Measurements from ENCODE around the gene PROX2. TPM values are rescaled to one million over a fixed set of nuclear protein-coding genes. Genes with fewer than 3 reads are reported as not detected.

Gene PROX2
- total and polyA plus RNA-seq, 9 of the 15 experiments (the other 6 are each of a cell fraction or from before 2014, with no cell fraction given): not detected

- TF ChIP-seq TEAD4 (IDR thresholded peaks at IDR 0.05; ENCODE audit: low read length): peak; percentile 83
- no peak for TF ChIP-seq TEAD4 (CRISPR knock-in tag; IDR thresholded peaks at IDR 0.05; ENCODE audit: borderline replicate concordance)
- no peak for TF ChIP-seq ARID4B (CRISPR knock-in tag; IDR thresholded peaks at IDR 0.05)
- TF ChIP-seq CBFA2T2 (conservative IDR thresholded peaks at IDR 0.05): peak; percentile 84
- 0 out of 2 replicates have a peak, but pooled peaks have one; percentile 14 for TF ChIP-seq FOXM1 (IDR thresholded peaks at IDR 0.05; ENCODE audit: low read depth)
- TF ChIP-seq FOXM1 (CRISPR knock-in tag; IDR thresholded peaks at IDR 0.05; ENCODE audit: low read depth): no peak
- TF ChIP-seq CBX8 (IDR thresholded peaks at IDR 0.05; ENCODE audit: borderline replicate concordance, extremely low read depth, low read depth, low read length, poor library complexity, severe bottlenecking): no peak
- TF ChIP-seq PKNOX1 (IDR thresholded peaks at IDR 0.05): peak; percentile 87
- TF ChIP-seq NUFIP1 (IDR thresholded peaks at IDR 0.05; ENCODE audit: partially characterized antibody): no peak
- TF ChIP-seq L3MBTL2 (IDR thresholded peaks at IDR 0.05): 0 out of 2 replicates have a peak, but pooled peaks have one; percentile 17
- TF ChIP-seq ZNF316 (IDR thresholded peaks at IDR 0.05): peak; percentile 84
- peak; percentile 58; the same call in 1 of the 2 replicates for TF ChIP-seq MYC (IDR thresholded peaks at IDR 0.05; ENCODE audit: low read depth, low read length)
- TF ChIP-seq MYC (CRISPR knock-in tag; IDR thresholded peaks at IDR 0.05; ENCODE audit: borderline replicate concordance, low read depth): no peak
- TF ChIP-seq, protein P1, sequence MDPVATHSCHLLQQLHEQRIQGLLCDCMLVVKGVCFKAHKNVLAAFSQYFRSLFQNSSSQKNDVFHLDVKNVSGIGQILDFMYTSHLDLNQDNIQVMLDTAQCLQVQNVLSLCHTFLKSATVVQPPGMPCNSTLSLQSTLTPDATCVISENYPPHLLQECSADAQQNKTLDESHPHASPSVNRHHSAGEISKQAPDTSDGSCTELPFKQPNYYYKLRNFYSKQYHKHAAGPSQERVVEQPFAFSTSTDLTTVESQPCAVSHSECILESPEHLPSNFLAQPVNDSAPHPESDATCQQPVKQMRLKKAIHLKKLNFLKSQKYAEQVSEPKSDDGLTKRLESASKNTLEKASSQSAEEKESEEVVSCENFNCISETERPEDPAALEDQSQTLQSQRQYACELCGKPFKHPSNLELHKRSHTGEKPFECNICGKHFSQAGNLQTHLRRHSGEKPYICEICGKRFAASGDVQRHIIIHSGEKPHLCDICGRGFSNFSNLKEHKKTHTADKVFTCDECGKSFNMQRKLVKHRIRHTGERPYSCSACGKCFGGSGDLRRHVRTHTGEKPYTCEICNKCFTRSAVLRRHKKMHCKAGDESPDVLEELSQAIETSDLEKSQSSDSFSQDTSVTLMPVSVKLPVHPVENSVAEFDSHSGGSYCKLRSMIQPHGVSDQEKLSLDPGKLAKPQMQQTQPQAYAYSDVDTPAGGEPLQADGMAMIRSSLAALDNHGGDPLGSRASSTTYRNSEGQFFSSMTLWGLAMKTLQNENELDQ (CRISPR knock-in tag; IDR thresholded peaks at IDR 0.05; ENCODE audit: borderline replicate concordance): no peak
- TF ChIP-seq MTA1 (IDR thresholded peaks at IDR 0.05; ENCODE audit: borderline replicate concordance): 0 out of 2 replicates have a peak, but pooled peaks have one; percentile 51
- TF ChIP-seq CEBPG (CRISPR knock-in tag; IDR thresholded peaks at IDR 0.05): no peak
- TF ChIP-seq CEBPG (tag; conservative IDR thresholded peaks at IDR 0.05 in 1 of 2, IDR thresholded peaks at IDR 0.05 in 1 of 2): peak in 1 of 2 experiments; percentile 37; a peak in 1 of 4 replicates
- TF ChIP-seq, protein P2, sequence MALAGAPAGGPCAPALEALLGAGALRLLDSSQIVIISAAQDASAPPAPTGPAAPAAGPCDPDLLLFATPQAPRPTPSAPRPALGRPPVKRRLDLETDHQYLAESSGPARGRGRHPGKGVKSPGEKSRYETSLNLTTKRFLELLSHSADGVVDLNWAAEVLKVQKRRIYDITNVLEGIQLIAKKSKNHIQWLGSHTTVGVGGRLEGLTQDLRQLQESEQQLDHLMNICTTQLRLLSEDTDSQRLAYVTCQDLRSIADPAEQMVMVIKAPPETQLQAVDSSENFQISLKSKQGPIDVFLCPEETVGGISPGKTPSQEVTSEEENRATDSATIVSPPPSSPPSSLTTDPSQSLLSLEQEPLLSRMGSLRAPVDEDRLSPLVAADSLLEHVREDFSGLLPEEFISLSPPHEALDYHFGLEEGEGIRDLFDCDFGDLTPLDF (CRISPR knock-in tag; IDR thresholded peaks at IDR 0.05): no peak
These were observed 12.5 kb upstream of the PROX2 start (continued) for GRCh38 chr14:74888164-74889158.
